ENCODE measurements around the gene ZNF280C. TPM values are rescaled to one million over a fixed set of nuclear protein-coding genes. Genes with fewer than 3 reads are reported as not detected.

Gene ZNF280C
- total RNA-seq, 4 donors from 2014 or later, result 4.8 to 7.8 (median 6.8) TPM

DNA sequence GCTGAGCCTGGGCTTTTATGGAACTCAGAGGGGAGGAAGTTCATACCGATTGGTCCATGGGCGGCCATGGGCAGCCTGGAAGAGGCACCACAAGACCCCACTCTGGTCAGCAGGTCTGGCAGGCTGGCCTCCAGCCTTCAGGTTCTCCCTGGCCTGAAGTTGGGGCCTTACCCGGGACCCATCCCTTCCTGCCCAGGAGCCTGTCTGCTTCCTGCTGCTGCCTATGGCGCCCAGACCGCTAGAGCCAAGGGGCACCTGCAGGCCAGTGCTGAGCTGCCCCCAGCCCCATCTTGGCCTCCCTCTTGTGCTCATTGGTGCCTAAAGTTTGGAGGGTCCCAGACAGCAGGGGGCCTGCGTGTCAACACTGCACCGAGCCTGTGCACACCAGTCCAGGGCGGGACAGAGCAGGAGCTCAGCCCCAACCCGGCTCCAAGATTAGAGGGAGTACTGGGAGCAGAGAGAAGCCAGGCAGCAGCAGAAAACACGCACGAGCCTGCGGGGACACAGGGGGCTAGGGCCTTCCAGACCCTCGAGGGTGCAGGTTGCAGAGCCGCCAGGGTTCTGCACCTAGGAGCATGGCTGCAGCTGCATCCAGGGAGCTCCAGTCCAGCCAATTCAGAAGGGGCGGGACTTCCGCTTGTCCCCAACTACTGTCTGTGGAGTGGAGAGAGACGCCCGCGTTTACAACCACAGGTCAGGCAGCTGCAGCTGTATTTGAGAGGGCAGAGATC is 30.7 kb upstream of the ZNF280C start:
- Histone ChIP-seq H3K4me1 (no peaks in the 10 kb centered on the region), H3K4me3 (replicated peaks in 1 of 3) (no peak overlapping the region), H3K27me3 (no peaks in the 10 kb centered on the region), H3K9me3 (no peaks in the 10 kb centered on the region), H3K27ac (no peak overlapping the region), H3K36me3 (no peaks in the 10 kb centered on the region)
- intact Hi-C loops (cut with DNase I), result no loop called here
- WGBS, 2 donors, result no CpG with 5 or more reads among the region's 19 CpGs
- DNase-seq, result no peak
- TF ChIP-seq POLR2A (IDR thresholded peaks at IDR 0.05), result no peak
- TF ChIP-seq, protein P1, sequence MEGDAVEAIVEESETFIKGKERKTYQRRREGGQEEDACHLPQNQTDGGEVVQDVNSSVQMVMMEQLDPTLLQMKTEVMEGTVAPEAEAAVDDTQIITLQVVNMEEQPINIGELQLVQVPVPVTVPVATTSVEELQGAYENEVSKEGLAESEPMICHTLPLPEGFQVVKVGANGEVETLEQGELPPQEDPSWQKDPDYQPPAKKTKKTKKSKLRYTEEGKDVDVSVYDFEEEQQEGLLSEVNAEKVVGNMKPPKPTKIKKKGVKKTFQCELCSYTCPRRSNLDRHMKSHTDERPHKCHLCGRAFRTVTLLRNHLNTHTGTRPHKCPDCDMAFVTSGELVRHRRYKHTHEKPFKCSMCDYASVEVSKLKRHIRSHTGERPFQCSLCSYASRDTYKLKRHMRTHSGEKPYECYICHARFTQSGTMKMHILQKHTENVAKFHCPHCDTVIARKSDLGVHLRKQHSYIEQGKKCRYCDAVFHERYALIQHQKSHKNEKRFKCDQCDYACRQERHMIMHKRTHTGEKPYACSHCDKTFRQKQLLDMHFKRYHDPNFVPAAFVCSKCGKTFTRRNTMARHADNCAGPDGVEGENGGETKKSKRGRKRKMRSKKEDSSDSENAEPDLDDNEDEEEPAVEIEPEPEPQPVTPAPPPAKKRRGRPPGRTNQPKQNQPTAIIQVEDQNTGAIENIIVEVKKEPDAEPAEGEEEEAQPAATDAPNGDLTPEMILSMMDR (IDR thresholded peaks at IDR 0.05), result no peak

DNA sequence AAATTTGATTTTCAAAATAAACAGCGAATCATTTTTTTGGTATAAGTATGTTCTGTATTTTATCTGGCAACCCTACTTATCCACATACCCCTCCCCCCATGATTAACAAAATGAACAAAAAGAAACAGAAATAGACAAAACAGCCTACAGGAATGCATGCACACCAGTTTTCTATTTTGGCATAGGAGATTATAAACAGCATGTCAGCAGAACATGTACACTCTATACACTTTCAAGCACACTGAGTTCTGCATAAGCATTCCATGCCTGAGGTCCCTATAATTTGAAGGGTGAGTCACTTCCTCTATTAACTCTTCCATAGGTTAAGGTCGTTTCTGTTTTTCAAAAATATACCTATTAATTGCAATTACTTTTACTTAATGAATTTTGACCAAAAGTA is 28.0 kb upstream of the ZNF280C start:
- no peak for TF ChIP-seq POLR2A (IDR thresholded peaks at IDR 0.05)
- TF ChIP-seq, protein P1 (IDR thresholded peaks at IDR 0.05), result no peak
- intact Hi-C loops (cut with DNase I), result no loop called here
- no peaks in the 10 kb centered on the region for H3K27me3 ChIP-seq
- H3K27ac ChIP-seq, result no peak overlapping the region
- no peaks in the 10 kb centered on the region for H3K9me3 ChIP-seq
- WGBS, 2 donors, result 55 to 76% methylated on average over 2 of the region's 2 CpGs
- no peaks in the 10 kb centered on the region for H3K4me1 ChIP-seq
- no peaks in the 10 kb centered on the region for H3K36me3 ChIP-seq
- H3K4me3 ChIP-seq (replicated peaks in 1 of 3), result no peak overlapping the region
- no peak for DNase-seq

DNA sequence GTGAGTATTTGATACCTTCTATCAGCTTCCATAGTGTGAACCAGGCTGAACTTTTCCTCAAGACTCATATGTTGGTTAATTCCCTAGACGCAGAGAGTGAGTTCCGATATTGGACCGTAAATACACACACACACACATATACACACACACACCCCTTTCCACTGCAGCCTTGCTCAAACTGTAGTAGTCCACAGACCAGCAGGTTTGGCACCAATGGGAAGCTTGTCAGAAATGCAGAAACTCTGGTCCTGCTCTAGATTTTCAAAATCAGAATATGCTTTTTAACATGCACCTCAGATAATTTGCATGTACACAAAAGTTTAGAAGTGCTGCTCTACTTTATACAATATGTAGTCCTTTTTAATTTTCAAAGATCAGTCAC is 27.6 kb upstream of the ZNF280C start:
- no peak overlapping the region for H3K4me3 ChIP-seq (replicated peaks in 1 of 3)
- no peak for DNase-seq
- no peaks in the 10 kb centered on the region for H3K36me3 ChIP-seq
- no peaks in the 10 kb centered on the region for H3K27me3 ChIP-seq
- H3K27ac ChIP-seq, result no peak overlapping the region
- TF ChIP-seq, protein P1 (IDR thresholded peaks at IDR 0.05), result no peak
- no peak for TF ChIP-seq POLR2A (IDR thresholded peaks at IDR 0.05)
- intact Hi-C loops (cut with DNase I), result no loop called here
- 82 to 90% methylated on average over 3 of the region's 3 CpGs for WGBS, 2 donors
- H3K9me3 ChIP-seq, result no peaks in the 10 kb centered on the region
- no peaks in the 10 kb centered on the region for H3K4me1 ChIP-seq

DNA sequence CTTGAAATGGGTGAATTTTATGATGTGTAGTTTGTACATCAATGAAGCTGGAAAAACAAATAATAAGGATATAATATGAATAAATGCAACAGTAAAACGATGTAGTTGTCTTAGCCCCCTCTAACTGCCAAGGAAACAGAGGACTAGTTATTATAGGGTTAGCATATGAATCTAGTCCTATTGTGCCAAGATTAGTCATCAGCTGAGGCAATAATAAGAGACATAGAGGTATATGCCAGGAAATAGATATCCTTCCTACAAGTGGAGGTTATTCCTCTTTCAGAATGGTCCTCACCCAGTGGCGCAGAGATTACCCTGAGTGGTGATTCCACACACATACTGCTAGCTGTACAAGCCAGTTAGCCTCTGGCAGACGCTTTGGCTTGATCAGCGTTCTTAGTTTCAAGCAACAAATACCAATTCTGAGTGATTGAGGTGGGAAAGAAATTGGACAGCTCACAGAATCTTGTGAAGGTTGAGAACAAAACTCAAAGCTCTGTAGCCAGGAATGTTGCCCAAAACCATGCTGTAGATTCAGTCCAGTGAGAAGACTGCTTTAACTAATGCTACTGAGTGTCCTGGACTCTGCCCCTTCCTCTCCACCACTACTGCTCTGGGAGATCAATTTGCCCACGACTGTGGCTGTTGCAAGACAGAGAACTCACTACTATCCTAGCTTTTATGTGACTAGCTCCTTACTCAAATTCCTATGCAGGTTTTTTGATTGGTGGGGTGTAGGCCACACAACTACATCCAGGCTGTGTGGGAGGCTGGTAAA is 27.0 kb upstream of the ZNF280C start:
- H3K9me3 ChIP-seq, result no peaks in the 10 kb centered on the region
- no peak overlapping the region for H3K27ac ChIP-seq
- DNase-seq, result no peak
- H3K27me3 ChIP-seq, result no peaks in the 10 kb centered on the region
- intact Hi-C loops (cut with DNase I), result no loop called here
- H3K4me3 ChIP-seq (replicated peaks in 1 of 3), result no peak overlapping the region
- H3K4me1 ChIP-seq, result no peaks in the 10 kb centered on the region
- H3K36me3 ChIP-seq, result no peaks in the 10 kb centered on the region
- TF ChIP-seq, protein P1 (IDR thresholded peaks at IDR 0.05), result no peak
- no peak for TF ChIP-seq POLR2A (IDR thresholded peaks at IDR 0.05)
- 70 to 78% methylated on average over 5 of the region's 5 CpGs for WGBS, 2 donors
